Measurements from ENCODE around the gene CCDC77. TPM values are rescaled to one million over a fixed set of nuclear protein-coding genes. Genes with fewer than 3 reads are reported as not detected.

The CCDC77 gene
- polyA plus RNA-seq, 1 of the 3 experiments (the other 2 are of a cell fraction): 5.9 TPM

DNA sequence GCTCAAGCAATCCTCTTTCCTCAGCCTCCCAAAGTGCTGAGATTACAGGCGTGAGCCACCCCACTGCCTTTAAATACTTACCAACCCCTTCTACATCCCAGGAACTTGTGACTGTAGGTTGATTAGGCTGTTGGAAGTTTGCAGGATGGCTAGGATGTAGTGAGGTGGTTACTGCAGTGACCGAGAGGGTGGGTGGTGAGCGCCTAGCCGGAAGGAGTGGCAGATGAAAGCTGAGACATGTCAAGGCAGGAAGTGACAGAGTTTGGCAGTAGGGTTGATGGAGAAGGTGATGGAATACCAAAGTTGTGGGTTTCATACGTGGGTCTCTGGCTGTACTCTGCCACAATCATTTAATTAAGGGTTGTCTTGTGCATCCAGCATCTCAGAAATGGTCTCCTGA is 71.8 kb downstream of the CCDC77 start:
- POLR2A ChIA-PET: no interaction called here
- CTCF ChIA-PET: interaction anchor here (1.4 kb wide), 1 partner anchor 19 kb away, joined by 3 read pairs; no protein-coding TSS in a partner anchor
- Histone ChIP-seq H3K9me2 (no peaks in the 10 kb centered on the region), H4K20me1 (ENCODE audit: insufficient read depth) (no peaks in the 10 kb centered on the region), H3K27ac (ENCODE audit: low read depth in 2 of 2, low read length in 1 of 2) (no peak overlapping the region), H3K79me2 (ENCODE audit: insufficient read depth) (no peaks in the 10 kb centered on the region), H3K9ac (no peak overlapping the region), H3K9me3 (no peaks in the 10 kb centered on the region), H3K4me1 (ENCODE audit: control insufficient read depth in 1 of 2, insufficient read depth in 2 of 2, low read depth in 1 of 2, low read length in 1 of 2) (no peaks in the 10 kb centered on the region), H3K4me3 (ENCODE audit: low read depth in 2 of 2, low read length in 1 of 2) (no peak overlapping the region), H3K27me3 (ENCODE audit: insufficient read depth) (peaks cover 13% of the 10 kb centered on the region; the same call in 1 of the 2 replicates), H3F3A (replicated peaks; ENCODE audit: insufficient read depth) (no peaks in the 10 kb centered on the region), H2AFZ (ENCODE audit: low read depth) (no peak overlapping the region), H3K4me2 (no peak overlapping the region), H3K36me3 (replicated peaks in 1 of 2; ENCODE audit: control insufficient read depth in 1 of 2, insufficient read depth in 2 of 2, low read length in 1 of 2) (no peaks in the 10 kb centered on the region)
- TF ChIP-seq ELF1 (IDR thresholded peaks at IDR 0.05) (no peak), GATA2 (CRISPR knock-in tag; IDR thresholded peaks at IDR 0.05) (no peak), TAF1 (IDR thresholded peaks at IDR 0.05; ENCODE audit: borderline replicate concordance, low read depth, low read length) (no peak), RAD21 (IDR thresholded peaks at IDR 0.05; ENCODE audit: low read length) (no peak), RXRA (IDR thresholded peaks at IDR 0.05; ENCODE audit: borderline replicate concordance, low read depth) (no peak)
- TF ChIP-seq, protein P1, sequence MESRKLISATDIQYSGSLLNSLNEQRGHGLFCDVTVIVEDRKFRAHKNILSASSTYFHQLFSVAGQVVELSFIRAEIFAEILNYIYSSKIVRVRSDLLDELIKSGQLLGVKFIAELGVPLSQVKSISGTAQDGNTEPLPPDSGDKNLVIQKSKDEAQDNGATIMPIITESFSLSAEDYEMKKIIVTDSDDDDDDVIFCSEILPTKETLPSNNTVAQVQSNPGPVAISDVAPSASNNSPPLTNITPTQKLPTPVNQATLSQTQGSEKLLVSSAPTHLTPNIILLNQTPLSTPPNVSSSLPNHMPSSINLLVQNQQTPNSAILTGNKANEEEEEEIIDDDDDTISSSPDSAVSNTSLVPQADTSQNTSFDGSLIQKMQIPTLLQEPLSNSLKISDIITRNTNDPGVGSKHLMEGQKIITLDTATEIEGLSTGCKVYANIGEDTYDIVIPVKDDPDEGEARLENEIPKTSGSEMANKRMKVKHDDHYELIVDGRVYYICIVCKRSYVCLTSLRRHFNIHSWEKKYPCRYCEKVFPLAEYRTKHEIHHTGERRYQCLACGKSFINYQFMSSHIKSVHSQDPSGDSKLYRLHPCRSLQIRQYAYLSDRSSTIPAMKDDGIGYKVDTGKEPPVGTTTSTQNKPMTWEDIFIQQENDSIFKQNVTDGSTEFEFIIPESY (IDR thresholded peaks at IDR 0.05; ENCODE audit: borderline replicate concordance, low read depth): no peak
- TF ChIP-seq, protein P2, sequence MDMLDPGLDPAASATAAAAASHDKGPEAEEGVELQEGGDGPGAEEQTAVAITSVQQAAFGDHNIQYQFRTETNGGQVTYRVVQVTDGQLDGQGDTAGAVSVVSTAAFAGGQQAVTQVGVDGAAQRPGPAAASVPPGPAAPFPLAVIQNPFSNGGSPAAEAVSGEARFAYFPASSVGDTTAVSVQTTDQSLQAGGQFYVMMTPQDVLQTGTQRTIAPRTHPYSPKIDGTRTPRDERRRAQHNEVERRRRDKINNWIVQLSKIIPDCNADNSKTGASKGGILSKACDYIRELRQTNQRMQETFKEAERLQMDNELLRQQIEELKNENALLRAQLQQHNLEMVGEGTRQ (IDR thresholded peaks at IDR 0.05; ENCODE audit: borderline replicate concordance, low read depth, low read length): no peak
- WGBS (ENCODE audit: low lambda C conversion rate): 69% methylated on average over 5 of the region's 5 CpGs
- no peak for DNase-seq

DNA sequence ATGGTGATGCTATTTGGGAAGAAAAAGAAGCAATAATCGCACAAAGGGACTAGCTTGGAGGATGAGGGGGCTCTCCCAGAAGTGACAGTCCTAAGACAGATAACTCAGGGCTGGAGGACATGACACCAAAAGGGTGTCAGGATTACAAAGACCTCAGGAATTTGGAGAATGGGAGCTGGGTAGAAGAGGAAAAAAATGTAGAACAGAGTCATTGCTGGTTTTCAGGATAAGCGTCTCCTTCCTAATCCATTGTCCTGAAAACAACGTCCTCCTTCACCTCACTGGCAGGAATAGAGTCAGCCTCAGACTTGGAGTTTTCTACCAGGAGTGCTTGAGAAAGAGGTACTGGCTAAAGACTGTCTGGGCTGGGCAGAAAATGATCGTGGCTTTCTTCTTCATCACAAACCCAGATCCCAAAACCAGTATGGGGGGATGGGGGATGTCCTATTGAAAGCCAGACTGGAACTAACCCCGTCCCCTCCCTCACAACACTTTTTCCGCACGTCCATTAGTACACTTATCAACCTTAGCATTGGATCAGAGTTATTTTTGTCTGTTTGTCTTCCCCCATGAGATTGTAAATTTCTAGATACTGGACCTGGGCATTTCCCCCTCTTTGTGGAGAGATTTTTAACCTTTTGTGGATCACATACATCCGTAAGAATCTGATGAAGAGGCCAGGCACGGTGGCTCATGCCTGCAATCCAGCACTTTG is 72.6 kb downstream of the CCDC77 start:
- no peaks in the 10 kb centered on the region for H3K36me3 ChIP-seq (replicated peaks in 1 of 2; ENCODE audit: control insufficient read depth in 1 of 2, insufficient read depth in 2 of 2, low read length in 1 of 2)
- no peak overlapping the region for H2AFZ ChIP-seq (ENCODE audit: low read depth)
- DNase-seq: no peak
- no peaks in the 10 kb centered on the region for H3K9me3 ChIP-seq
- no peaks in the 10 kb centered on the region for H3K9me2 ChIP-seq
- no peak overlapping the region for H3K4me3 ChIP-seq (ENCODE audit: low read depth in 2 of 2, low read length in 1 of 2)
- no peak overlapping the region for H3K27ac ChIP-seq (ENCODE audit: low read depth in 2 of 2, low read length in 1 of 2)
- no peaks in the 10 kb centered on the region for H3F3A ChIP-seq (replicated peaks; ENCODE audit: insufficient read depth)
- WGBS (ENCODE audit: low lambda C conversion rate): 63% methylated on average over 9 of the region's 9 CpGs
- ChIA-PET CTCF (interaction anchor here (1.4 to 1.9 kb wide), 2 partner anchors 20 to 32 kb away, joined by 3 to 6 read pairs; no protein-coding TSS in a partner anchor), POLR2A (no interaction called here)
- peaks cover 13% of the 10 kb centered on the region; the same call in 1 of the 2 replicates for H3K27me3 ChIP-seq (ENCODE audit: insufficient read depth)
- no peaks in the 10 kb centered on the region for H4K20me1 ChIP-seq (ENCODE audit: insufficient read depth)
- no peak overlapping the region for H3K9ac ChIP-seq
- TF ChIP-seq EZH2phosphoT487 (IDR thresholded peaks at IDR 0.05; ENCODE audit: borderline replicate concordance, low read depth) (no peak), NFIC (IDR thresholded peaks at IDR 0.05; ENCODE audit: borderline replicate concordance) (no peak), RFX5 (IDR thresholded peaks at IDR 0.05; ENCODE audit: low read length) (no peak), POLR2AphosphoS5 (IDR thresholded peaks at IDR 0.05; ENCODE audit: low read depth, low read length) (no peak), FOXM1 (IDR thresholded peaks at IDR 0.05; ENCODE audit: low read depth) (no peak), MEF2A (IDR thresholded peaks at IDR 0.05; ENCODE audit: borderline replicate concordance, low read depth) (no peak), JUND (IDR thresholded peaks at IDR 0.05) (no peak)
- H3K79me2 ChIP-seq (ENCODE audit: insufficient read depth): no peaks in the 10 kb centered on the region
- H3K4me1 ChIP-seq (ENCODE audit: control insufficient read depth in 1 of 2, insufficient read depth in 2 of 2, low read depth in 1 of 2, low read length in 1 of 2): no peaks in the 10 kb centered on the region
- H3K4me2 ChIP-seq: no peak overlapping the region

Data from SK-N-SH (cell line).